ENCODE results near the gene JAK1.

DNA sequence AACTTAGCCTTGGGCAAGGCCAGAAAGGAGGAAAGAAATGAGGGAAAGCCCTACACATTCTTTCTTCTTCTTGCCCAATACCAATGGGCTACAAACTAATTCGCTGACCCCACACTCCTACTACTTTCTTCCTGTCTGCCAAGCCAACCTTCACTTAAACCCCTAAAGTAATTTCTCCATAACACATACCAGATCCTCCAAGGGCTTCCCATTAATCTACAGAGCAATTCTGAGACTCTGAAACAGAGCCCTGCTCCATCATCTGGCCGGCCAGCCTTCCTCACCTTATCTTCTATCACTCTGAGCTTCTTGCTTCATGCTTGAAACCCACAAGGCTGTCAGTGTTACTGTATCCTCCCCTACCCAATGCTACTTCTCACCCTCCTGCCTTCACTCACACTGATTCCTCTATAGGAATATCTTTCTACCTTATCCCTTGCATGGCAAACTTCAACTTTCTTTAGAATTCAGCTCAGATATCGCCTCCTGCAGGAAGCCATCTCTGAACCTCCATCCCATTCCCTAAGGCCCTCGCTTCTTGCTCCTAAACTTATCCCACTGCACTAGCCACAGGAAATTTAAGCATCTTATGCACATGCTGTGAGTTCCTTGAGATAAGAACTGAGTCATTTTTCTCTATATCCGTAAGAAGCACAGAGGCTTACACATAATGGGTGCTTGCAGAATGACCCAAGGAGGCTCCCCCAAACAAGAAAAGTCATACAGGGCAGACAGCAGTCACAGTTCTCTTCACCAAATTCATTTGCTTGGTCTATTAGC, 81.9 kb downstream of the JAK1 start:
- no peak for TF ChIP-seq POLR2A (IDR thresholded peaks at IDR 0.05)
- TF ChIP-seq CTCF (IDR thresholded peaks at IDR 0.05) = no peak
